Erythroblast (primary cell): Measurements from ENCODE around the gene RIMKLA.
A peak's percentile ranks its signal among the peaks of the same experiment; 100 is the strongest.

Experiments used
- DNase-seq, 2 experiments: peaks; one replicate each; lab custom pipeline; 2025; lab: John Stamatoyannopoulos, UW
- GATA1 ChIP-seq: IDR thresholded peaks from 2 replicates; pipeline ENCODE4 v1.6.1; 2011; ENCODE audit warnings: low read depth, mild to moderate bottlenecking, control low read depth, low read length, moderate library complexity
- POLR2A ChIP-seq: IDR thresholded peaks from 2 replicates; pipeline ENCODE4 v1.6.1; 2011; ENCODE audit warnings: mild to moderate bottlenecking, low read length

RIMKLA gene

GRCh38 chr1:42462828-42463763 lies 82.5 kb downstream of the RIMKLA start, which contains the start of gene CCDC30:
CCDC30 (plus strand) TSS chr1:42463286; CDS start chr1:42480552, 17,266 bp downstream.
- TF ChIP-seq POLR2A, result peak; percentile 54
- TF ChIP-seq GATA1, result no peak
- peak; percentile 95 to 97 for DNase-seq

- no peak for DNase-seq
- no peak for TF ChIP-seq GATA1
- no peak for TF ChIP-seq POLR2A
Measured at GRCh38 chr1:42463921-42464320, 83.3 kb downstream of the RIMKLA start.

- DNase-seq, result no peak
- TF ChIP-seq POLR2A (no peak), GATA1 (no peak)
Measured at GRCh38 chr1:42466030-42466429, 85.4 kb downstream of the RIMKLA start.

GRCh38 chr1:42469727-42470126 lies 89.1 kb downstream of the RIMKLA start:
- TF ChIP-seq GATA1 (no peak), POLR2A (no peak)
- no peak for DNase-seq
